ENCODE results near the gene RBBP6.

RBBP6 gene

GRCh38 chr16:24524855-24525677, 14.3 kb upstream of the RBBP6 start:
- no peak for DNase-seq (ENCODE audit: low spot score)

DNA sequence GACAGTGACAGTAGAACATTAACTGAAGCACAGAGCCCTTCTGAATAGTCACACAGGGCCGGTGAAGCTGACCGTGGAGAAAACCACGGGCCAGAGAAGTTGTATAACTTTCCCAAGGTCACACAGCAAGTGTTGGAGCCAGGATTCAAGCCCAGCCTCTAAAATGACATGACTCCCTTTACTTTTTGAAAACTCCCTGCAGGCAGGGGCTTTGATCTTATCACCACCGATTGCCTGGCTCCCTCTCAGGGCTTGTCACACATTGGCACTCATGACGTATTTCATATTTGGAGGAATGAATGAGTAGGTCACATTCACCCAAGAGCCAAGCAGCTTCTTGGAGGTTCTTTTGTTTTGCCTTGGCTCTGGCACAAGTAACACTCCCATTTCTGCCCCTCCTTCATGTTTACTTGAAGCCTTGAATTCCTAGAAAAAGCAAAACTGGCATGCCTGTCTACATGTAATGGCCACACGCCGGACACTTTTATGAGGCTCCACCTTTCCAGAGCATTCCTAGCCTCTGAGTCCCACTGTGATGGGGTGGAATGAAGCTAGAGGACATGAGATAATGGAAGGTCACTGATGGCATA, 13.3 kb upstream of the RBBP6 start:
- no peak for DNase-seq (ENCODE audit: low spot score)

DNA sequence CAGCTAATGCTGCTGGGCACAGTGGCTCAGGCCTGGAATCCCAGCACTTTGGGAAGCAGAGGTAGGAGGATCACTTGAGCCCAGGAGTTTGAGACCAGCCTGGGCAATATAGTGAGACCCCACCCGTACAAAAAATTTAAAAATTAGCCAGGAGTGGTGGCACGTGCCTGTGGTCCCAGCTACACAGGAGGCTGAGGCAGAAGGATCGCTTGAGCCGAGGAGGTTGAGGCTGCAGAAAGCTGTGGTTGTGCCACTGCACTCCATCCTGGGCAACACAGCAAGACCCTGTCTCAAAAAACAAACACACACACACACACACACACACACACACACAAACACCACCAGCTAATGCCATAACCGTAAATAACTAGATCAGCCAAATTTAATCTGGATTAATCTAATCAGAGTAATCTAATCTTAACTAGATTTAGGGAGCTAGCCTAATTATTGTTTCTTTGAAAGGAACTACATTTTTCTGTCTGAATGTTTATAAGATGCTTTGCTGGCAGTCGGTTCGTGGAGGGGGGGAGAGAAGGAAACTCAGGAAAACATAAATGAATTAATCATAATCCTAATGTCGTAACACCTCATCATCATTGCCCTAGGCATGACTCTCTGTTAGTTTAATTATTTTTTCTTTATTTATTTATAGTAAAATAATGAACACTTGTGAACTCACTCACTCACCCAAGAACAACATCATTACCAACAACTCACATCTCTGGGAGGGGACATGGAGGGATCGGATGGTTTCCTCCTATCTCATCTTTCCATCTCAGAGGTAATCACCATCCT, 12.5 kb upstream of the RBBP6 start:
- no peak for DNase-seq (ENCODE audit: low spot score)

- DNase-seq (ENCODE audit: low spot score): no peak
Measured at GRCh38 chr16:24531166-24531565, 8.2 kb upstream of the RBBP6 start.

DNA sequence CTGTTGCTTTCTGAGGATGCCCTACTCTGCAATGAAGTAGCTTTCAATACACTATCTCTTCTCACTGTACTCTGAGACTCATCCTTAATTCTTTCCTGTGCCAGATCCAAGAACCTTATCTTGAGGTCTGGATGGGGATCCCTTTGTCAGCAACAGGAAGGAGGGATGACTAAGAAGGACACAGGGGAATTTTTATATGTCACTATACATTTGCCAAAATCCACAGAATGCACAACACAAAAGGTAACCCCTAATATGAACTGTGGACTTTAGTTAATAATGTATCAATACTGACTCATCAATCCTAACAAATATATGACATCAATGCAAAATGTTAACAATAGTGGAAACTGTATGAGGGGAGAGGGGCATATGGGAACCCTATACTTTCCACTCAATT, 4.7 kb upstream of the RBBP6 start:
- DNase-seq (ENCODE audit: low spot score): peak; percentile 45

GRCh38 chr16:24535827-24536226, 3.5 kb upstream of the RBBP6 start:
- no peak for DNase-seq (ENCODE audit: low spot score)

GRCh38 chr16:24536671-24537070, 2.7 kb upstream of the RBBP6 start:
- DNase-seq (ENCODE audit: low spot score): no peak

- DNase-seq (ENCODE audit: low spot score): peak; percentile 36
Measured at GRCh38 chr16:24537474-24538337, 1.7 kb upstream of the RBBP6 start.

- DNase-seq (ENCODE audit: low spot score): peak; percentile 75
Measured at GRCh38 chr16:24538756-24539294, 541 bp upstream of the RBBP6 start.

- no peak for DNase-seq (ENCODE audit: low spot score)
Measured at GRCh38 chr16:24539850-24540601, 660 bp downstream of the RBBP6 start.

DNA sequence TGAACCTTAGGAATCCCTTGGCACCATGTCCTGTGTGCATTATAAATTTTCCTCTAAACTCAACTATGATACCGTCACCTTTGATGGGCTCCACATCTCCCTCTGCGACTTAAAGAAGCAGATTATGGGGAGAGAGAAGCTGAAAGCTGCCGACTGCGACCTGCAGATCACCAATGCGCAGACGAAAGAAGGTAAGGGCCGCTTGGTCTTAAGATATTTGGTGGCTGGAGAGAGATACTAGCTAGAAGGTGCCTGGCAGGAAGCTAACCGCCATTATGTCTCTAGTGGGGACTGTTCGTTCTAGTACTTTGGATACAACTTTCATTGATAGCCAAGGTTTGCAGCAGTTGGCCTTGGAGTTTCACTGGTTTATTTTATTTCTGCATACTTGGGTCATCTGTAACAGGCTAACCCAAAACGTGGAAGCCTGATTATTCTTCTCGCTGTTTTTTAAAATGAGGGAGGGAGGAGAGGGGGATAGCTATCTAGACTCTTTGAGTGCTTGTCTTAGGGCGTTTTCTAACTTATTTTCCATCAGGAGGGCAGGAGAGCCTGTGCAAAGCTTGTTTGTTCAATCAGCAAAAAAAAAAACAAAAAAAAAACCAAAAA, 1.3 kb downstream of the RBBP6 start:
- DNase-seq (ENCODE audit: low spot score): no peak

DNA sequence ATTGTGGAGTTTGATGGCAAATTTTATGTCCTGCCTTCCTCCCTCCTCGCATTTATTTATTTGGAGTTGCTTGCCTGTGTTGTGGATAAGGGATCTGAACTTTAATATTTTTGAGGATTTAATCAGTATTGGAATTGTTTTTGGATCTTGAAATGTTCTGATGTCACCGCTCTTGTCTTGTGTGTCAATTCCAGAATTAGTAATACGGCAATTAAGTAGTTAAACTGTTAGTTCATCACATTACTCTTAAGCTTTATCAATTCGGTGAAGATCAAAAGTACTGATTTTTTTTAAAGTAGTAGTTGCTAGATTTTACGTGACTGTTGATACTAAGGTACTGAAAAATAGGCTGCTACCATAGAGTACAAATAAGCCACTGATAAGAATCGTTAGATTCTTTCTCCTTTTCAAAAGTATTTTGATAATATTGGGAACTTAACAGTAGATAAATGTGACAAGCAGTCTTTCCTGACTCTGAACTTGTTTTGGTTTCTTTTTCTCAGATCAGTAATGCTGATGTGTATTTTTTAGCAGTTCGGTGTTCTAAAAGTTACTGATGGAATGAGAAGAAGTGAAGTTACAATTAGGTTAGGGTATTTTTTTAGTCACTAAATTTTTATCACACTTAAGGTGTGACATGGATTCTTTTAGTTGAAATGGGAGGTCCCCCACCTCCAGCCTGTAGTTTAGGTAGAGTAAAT, 2.0 kb downstream of the RBBP6 start:
- no peak for DNase-seq (ENCODE audit: low spot score)

DNA sequence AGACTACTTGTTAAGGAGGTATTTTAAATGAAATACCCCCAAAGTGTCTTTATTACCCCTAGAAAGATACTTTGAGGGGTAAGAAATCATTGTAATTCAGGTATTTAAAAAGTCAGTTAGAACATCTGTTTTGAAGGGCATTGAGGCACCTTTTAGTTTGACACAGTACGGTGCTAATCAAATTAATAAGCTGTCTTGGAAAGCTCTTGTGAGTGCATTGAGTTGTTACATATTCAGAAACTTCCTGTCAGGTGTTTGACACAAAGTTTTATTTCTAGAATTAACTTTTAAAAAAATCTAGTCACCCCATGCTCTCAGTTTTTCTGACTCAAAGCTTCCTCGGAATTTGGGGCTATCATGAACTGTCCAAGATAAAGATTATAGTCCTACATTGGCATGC, 4.6 kb downstream of the RBBP6 start:
- no peak for DNase-seq (ENCODE audit: low spot score)

DNA sequence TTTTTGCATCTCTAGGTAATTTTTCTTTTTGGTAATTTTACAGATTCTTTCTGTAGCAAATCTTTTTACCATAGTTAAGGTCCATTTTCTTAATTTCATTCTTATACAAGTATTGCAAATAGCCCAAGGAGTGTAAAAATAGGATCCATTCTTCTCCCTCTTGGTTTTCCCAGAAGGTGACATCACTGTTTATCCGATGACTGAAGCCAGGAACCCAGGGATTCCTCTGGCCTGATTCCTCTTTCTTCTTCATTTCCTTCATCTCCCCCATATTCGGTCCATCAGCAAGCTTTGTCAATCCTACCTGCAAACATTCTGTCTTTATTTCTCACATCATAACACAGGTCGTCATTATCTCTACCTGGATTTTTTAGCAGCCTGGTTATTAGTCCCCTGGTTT, 5.3 kb downstream of the RBBP6 start:
- DNase-seq (ENCODE audit: low spot score): no peak

GRCh38 chr16:24550295-24550694, 10.9 kb downstream of the RBBP6 start:
- DNase-seq (ENCODE audit: low spot score): no peak

DNA sequence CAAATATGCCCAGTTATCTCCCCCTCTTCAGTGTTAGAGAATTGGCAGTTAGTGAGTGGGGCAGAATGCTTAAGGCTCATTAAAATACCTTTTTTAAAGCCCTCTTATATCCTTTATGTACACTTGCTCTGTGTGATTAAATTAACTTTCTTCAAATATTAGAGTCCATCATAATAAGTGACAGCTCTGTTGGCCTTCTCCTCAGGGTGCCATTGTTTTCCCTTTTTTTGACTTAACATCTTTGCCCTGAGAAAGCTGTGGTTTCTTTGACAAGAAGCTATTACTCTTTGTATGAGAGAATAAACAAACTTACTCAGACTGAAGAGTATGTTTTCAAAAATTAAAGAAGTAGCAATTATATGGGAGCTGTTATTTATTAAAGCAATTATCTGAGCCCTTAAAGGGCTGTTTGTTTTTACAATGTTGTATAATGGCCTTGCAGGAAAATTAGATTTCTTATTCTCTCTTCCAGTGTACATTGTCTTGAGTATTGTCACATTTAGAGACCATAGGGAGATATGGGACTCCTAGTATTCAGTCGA, 13.4 kb downstream of the RBBP6 start:
- no peak for DNase-seq (ENCODE audit: low spot score)

DNA sequence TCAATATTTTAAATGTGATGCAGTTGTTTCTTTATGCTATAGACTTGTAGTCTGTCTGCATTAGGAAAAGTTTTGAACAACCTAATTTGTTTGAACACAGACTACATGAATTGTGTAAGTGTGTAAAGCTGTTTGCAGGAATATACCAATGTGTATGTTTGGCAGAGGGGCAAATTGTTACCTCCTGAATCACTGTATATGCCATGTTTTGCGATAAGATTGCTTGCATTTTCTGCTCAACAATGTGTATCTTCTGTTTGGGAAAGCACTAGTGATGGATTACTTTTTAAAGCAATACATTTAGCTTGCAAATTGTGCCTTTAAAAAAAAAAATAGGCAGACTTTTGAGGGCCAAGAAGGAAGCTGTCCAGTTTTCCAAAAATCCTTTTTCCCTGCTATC, 14.6 kb downstream of the RBBP6 start:
- no peak for DNase-seq (ENCODE audit: low spot score)

DNA sequence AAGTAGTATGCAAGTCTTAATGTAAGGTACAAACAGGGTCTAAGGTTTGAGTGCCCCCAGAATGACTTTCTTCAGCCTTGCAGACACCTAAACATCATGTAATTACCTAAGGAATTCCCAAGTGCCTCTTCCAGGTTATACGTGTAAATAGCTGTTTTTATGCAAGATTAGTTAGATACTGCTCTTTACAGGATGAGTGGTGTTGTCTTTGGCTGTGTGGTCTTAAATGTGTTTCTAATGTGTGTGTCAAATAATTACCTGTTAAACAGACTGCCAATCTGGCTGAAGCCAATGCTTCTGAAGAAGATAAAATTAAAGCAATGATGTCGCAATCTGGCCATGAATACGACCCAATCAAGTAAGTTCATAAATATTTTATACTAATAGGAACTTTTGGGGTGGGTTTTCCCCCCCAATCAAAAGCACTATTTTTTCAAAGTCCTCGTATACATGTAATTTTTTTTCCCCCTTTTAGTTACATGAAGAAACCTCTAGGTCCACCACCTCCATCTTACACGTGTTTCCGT, 16.0 kb downstream of the RBBP6 start:
- no peak for DNase-seq (ENCODE audit: low spot score)

- no peak for DNase-seq (ENCODE audit: low spot score)
Measured at GRCh38 chr16:24562811-24563210, 23.4 kb downstream of the RBBP6 start.
